ENCODE measurements around the gene HTD2.
"Not testable (repeated sequence)": the region's sequence is repeated elsewhere in the genome, so short reads cannot be mapped to it uniquely, and the experiment has no call there.

GRCh38 chr3:58267543-58267942 is 38.8 kb upstream of the HTD2 start:
- TF ChIP-seq CTCF, POLR2AphosphoS5 (IDR thresholded peaks at IDR 0.05): not testable (repeated sequence)
